Endothelial cell of umbilical vein (primary cell): Measurements from ENCODE around the gene PLCD4. TPM values are rescaled to one million over a fixed set of nuclear protein-coding genes. Genes with fewer than 3 reads are reported as not detected.

ENCODE experiments used
- BruUV-seq: library from RNA; stranded (reverse); fragments of 400-500 nt; replicated peaks from 2 replicates; lab custom pipeline; 2021; lab: Mats Ljungman, UMichigan
- CTCF ChIA-PET: fragments of 300-600, 350-600 bp; sonication (Branson Sonifier 250); formaldehyde crosslinking; loops from one replicate; lab custom pipeline; 2021; ENCODE audit warnings: antibody characterized with exemption, inconsistent platforms; lab: Charles Lee
- POLR2A ChIA-PET: fragments of 300-600, 350-600 bp; sonication (Branson Sonifier 250); formaldehyde crosslinking; loops from one replicate; lab custom pipeline; 2021; ENCODE audit warnings: antibody characterized with exemption, inconsistent platforms; lab: Charles Lee
- DNase-seq: peaks from one replicate; pipeline ENCODE4 v3.0.0-alpha.2; 2011; ENCODE audit warnings: low read depth, low spot score
- FAIRE-seq: peaks from 2 replicates; lab custom pipeline; 2011; peaks lifted over from hg19 to GRCh38; lab: Jason Lieb, UNC
- H2AFZ ChIP-seq: 2 replicates; pipeline ENCODE4 v1.6.0; 2012; ENCODE audit warnings: low read depth, low read length, control low read depth, inconsistent platforms
- H3K27ac ChIP-seq: 2 replicates; pipeline ENCODE4 v1.5.1; 2011; ENCODE audit warnings: low read depth, mild to moderate bottlenecking, control low read depth, low read length, moderate library complexity; ENCODE audit not compliant: insufficient read depth
- H3K27me3 ChIP-seq, 2 experiments: 2 replicates each; pipeline versions ENCODE4 v1.6.0 to v1.6.1; 2011; ENCODE audit warnings: low read length in 2 of 2, mixed read lengths in 1 of 2; ENCODE audit not compliant: control insufficient read depth in 2 of 2, insufficient read depth in 2 of 2
- H3K36me3 ChIP-seq, 2 experiments: 2 replicates in 1 of 2; 3 replicates in 1 of 2; pipeline ENCODE4 v1.5.1; 2011; ENCODE audit warnings: low read length in 2 of 2, mild to moderate bottlenecking in 1 of 2, moderate library complexity in 1 of 2; ENCODE audit not compliant: control insufficient read depth in 2 of 2, insufficient read depth in 2 of 2; ENCODE audit errors: extremely low read depth in 1 of 2
- H3K4me1 ChIP-seq: 3 replicates; pipeline ENCODE4 v1.5.1; 2011; ENCODE audit warnings: mild to moderate bottlenecking, low read length; ENCODE audit not compliant: control insufficient read depth, insufficient read depth; ENCODE audit errors: extremely low read depth
- H3K4me2 ChIP-seq: 2 replicates; pipeline ENCODE4 v1.6.1; 2011; ENCODE audit warnings: low read length, control low read depth, mixed read lengths; ENCODE audit not compliant: insufficient read depth
- H3K4me3 ChIP-seq, 3 experiments: fragments of 200-600 bp in 1 of 3; sonication (generic), shearing (Covaris generic) in 1 of 3; replicated peaks in 1 of 3; 2 replicates each; pipeline ENCODE4 v1.5.1; 2011 to 2016; ENCODE audit warnings: control low read depth in 3 of 3, low read length in 3 of 3, mild to moderate bottlenecking in 2 of 3, inconsistent platforms in 1 of 3, low read depth in 1 of 3, moderate library complexity in 1 of 3; ENCODE audit not compliant: insufficient read depth in 1 of 3
- H3K79me2 ChIP-seq: 2 replicates; pipeline ENCODE4 v1.6.0; 2012; ENCODE audit warnings: low read length, inconsistent platforms; ENCODE audit not compliant: control insufficient read depth, insufficient read depth
- H3K9ac ChIP-seq: replicated peaks from 2 replicates; pipeline ENCODE3; 2011; ENCODE audit warnings: low read length, control low read depth; ENCODE audit not compliant: insufficient read depth; ENCODE audit errors: extremely low read depth
- H3K9me1 ChIP-seq: replicated peaks from 3 replicates; pipeline ENCODE4 v1.6.0; 2011; ENCODE audit warnings: mild to moderate bottlenecking, low read length; ENCODE audit not compliant: control insufficient read depth, insufficient read depth; ENCODE audit errors: extremely low read depth
- H3K9me3 ChIP-seq: replicated peaks from 2 replicates; pipeline ENCODE4 v1.5.1; 2012; ENCODE audit warnings: low read length, inconsistent platforms; ENCODE audit not compliant: control insufficient read depth, insufficient read depth
- H4K20me1 ChIP-seq: replicated peaks from 2 replicates; pipeline ENCODE3; 2011; ENCODE audit warnings: mild to moderate bottlenecking, low read length; ENCODE audit not compliant: control insufficient read depth, insufficient read depth; ENCODE audit errors: extremely low read depth
- CTCF ChIP-seq, 2 donors: IDR thresholded peaks; 1 replicate in 1 of 2; 2 replicates in 1 of 2; pipeline ENCODE4 v1.5.1; 2011; ENCODE audit warnings: low read length in 2 of 2, mild to moderate bottlenecking in 2 of 2, moderate library complexity in 2 of 2, control low read depth in 1 of 2, inconsistent platforms in 1 of 2, low read depth in 1 of 2; ENCODE audit not compliant: insufficient read depth in 1 of 2; ENCODE audit errors: extremely low read depth in 1 of 2
- POLR2A ChIP-seq: IDR thresholded peaks from 2 replicates; pipeline ENCODE4 v1.6.1; 2012; ENCODE audit warnings: low read depth, mild to moderate bottlenecking, control low read depth, low read length
- POLR2AphosphoS5 ChIP-seq: IDR thresholded peaks from 2 replicates; pipeline ENCODE4 v1.6.1; 2012; ENCODE audit warnings: low read depth, mild to moderate bottlenecking, control low read depth, low read length, moderate library complexity; ENCODE audit not compliant: insufficient read depth
- dilution Hi-C: fragments of 300-500 bp; cut with MboI; formaldehyde crosslinking; loops from one replicate; pipeline ENCODE4 v1.15.0; 2019; ENCODE audit warnings: low sequenced_read_pairs; ENCODE audit not compliant: extremely low pct_ligation_motif_present
- intact Hi-C: fragments of 100-400 bp; cut with micrococcal nuclease; formaldehyde crosslinking; loops from one replicate; pipeline ENCODE4 v1.10.0; 2022
- polyA plus RNA-seq, 4 experiments: library from polyadenylated mRNA; depleted of rRNA in 3 of 4; stranded (reverse) in 3 of 4; unstranded in 1 of 4; fragments of >200 nt; gene quantifications; 2 replicates each; pipeline versions ENCODE4 v1.2.1 to v1.2.3, GENCODE V29; 2011 to 2012; ENCODE audit warnings: missing spikeins in 1 of 4
- total RNA-seq: library from RNA; stranded (reverse); gene quantifications from 2 replicates; pipeline ENCODE4 v1.2.3, GENCODE V29; 2021

PLCD4 gene
- total and polyA plus RNA-seq, 2 donors (not counting 3 experiments of a cell fraction or from before 2014, with no cell fraction given), result 2.2 to 3.1 TPM

GRCh38 chr2:218671654-218672566 is 64.2 kb downstream of the PLCD4 start, which contains the start of the genes RNF25 and STK36:
Gene RNF25, minus strand, starts transcription at chr2:218672002. Its CDS starts 32 bp downstream, at chr2:218671970.
Gene STK36, plus strand, starts transcription at chr2:218672086. Its CDS starts 744 bp downstream, at chr2:218672830.
- peak; percentile 82 for DNase-seq

More at GRCh38 chr2:218671654-218672566, 64.2 kb downstream of the PLCD4 start, which contains the start of the genes RNF25 and STK36:
- Histone ChIP-seq H3K27me3 (no peaks in the 10 kb centered on the region), H3K79me2 (peaks cover 17% of the 10 kb centered on the region), H3K9ac (peak within 1 kb of the TSS; percentile 91), H3K4me3 (peak within 1 kb of the TSS; percentile 54 to 87 (median 82)), H3K4me1 (peaks cover 16% of the 10 kb centered on the region), H3K9me1 (no peaks in the 10 kb centered on the region), H3K9me3 (no peaks in the 10 kb centered on the region), H3K36me3 (peaks cover 7 to 8% of the 10 kb centered on the region in 2 experiments), H3K27ac (peak within 1 kb of the TSS; percentile 79), H2AFZ (peak within 1 kb of the TSS; percentile 93), H4K20me1 (no peaks in the 10 kb centered on the region), H3K4me2 (peak within 1 kb of the TSS; percentile 94)
- ChIA-PET POLR2A (interaction anchor here (0.6 to 1.8 kb wide), 4 partner anchors 13 to 258 kb away, joined by 4 to 5 read pairs (median 4); partner anchors contain the start of genes BCS1L and ZNF142), CTCF (interaction anchor here (0.5 to 5.4 kb wide), 11 partner anchors 8 to 274 kb away, joined by 3 to 36 read pairs (median 3); partner anchors contain the start of genes BCS1L, TTLL4 and ZNF142)
- dilution Hi-C loops (no loop called here), intact Hi-C loops (loop anchor here (1.0 kb wide), 3 partner anchors 13 to 175 kb away; partner anchors contain the start of genes BCS1L, TTLL4 and ZNF142)
- TF ChIP-seq POLR2A (peak; percentile 86), CTCF (IDR thresholded peaks at IDR 0.05; ENCODE audit: extremely low read depth in 1 of 2, insufficient read depth in 1 of 2, low read depth in 1 of 2, low read length in 2 of 2) (no peak), POLR2AphosphoS5 (peak; percentile 81)
- no TSS peak for BruUV-seq
- peak; percentile 97 for FAIRE-seq
